Stimulated activated naive CD8-positive, alpha-beta T cell treated with anti-CD3 and anti-CD28 coated beads, Interleukin-15, amount 100 ng/mL, for 72 hours (primary cell): ENCODE data around the gene CRY2.

ENCODE experiments used
- ATAC-seq: fragments of 150-1000 bp; cut with Tn5 transposase; 2 replicates; pipeline ENCODE4 v1.10.0; 2021; ENCODE audit warnings: mild to moderate bottlenecking, moderate library complexity
- DNase-seq, 2 donors: peaks; one replicate each; pipeline ENCODE4 v3.0.0; 2021 to 2022
- H3K27ac Mint-ChIP-seq, 2 donors: one replicate each; pipeline ENCODE4 v1.8.0; 2022; ENCODE audit warnings: mild to moderate bottlenecking in 2 of 2, mixed read lengths in 2 of 2, moderate library complexity in 2 of 2
- H3K27me3 Mint-ChIP-seq: one replicate; pipeline ENCODE4 v1.8.0; 2022; ENCODE audit warnings: mixed read lengths
- H3K4me1 Mint-ChIP-seq: one replicate; pipeline ENCODE4 v1.8.0; 2022; ENCODE audit warnings: mild to moderate bottlenecking, mixed read lengths
- H3K4me3 Mint-ChIP-seq, 2 donors: one replicate each; pipeline ENCODE4 v1.8.0; 2022; ENCODE audit warnings: mild to moderate bottlenecking in 2 of 2, mixed read lengths in 2 of 2, moderate library complexity in 1 of 2
- H3K9me3 Mint-ChIP-seq, 2 donors: one replicate each; pipeline ENCODE4 v1.8.0; 2022; ENCODE audit warnings: mixed read lengths in 2 of 2

Gene CRY2

DNA sequence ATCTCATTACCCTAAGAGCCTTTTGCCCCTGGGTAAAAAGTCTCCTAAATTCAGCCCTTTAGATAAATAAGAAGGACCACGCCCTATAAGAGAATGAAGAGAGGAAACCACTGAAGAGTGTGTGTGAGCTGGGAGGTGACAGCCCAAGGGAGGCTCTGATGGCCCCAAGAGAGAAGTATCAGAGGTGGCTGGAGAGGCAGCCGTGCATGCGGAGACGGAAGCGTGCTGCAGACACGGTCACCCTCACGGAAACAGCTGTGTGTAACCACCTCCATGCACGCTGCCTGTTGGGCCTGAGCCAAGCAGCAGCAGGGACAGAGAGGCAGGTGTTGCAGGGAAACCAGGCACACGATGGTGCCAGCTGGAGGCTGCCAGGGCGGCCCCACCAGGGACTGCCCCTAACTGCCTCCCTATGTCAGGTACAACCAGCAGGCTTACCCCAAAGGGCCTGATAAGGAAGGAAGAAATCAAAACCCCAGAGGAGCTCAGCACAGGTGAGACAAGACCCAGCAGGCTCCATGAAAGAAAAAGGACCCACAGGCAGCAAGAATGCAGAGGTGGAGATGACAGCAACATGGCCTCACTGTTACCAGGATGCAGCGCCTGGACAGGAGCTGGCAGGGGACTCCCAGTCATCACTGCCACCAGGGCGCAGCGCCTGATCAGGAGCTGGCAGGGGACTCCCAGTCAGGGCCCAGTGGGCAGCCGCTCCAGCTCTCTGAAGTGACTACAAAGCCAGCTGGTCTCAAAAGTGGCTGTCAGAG, 82.9 kb downstream of the CRY2 start:
- Mint-ChIP-seq H3K9me3 (no peaks in the 10 kb centered on the region), H3K4me3 (peak overlapping the region in 1 of 2 donors; percentile 52), H3K27me3 (no peaks in the 10 kb centered on the region), H3K27ac (peak overlapping the region; percentile 37 to 92), H3K4me1 (peaks cover 43% of the 10 kb centered on the region)
- ATAC-seq (peak; percentile 65), DNase-seq (no peak)

- peak overlapping the region; percentile 22 to 92 for H3K27ac Mint-ChIP-seq
- ATAC-seq, result no peak
- H3K9me3 Mint-ChIP-seq, result no peaks in the 10 kb centered on the region
- DNase-seq, result no peak
- H3K4me1 Mint-ChIP-seq, result peaks cover 43% of the 10 kb centered on the region
- no peaks in the 10 kb centered on the region for H3K27me3 Mint-ChIP-seq
- no peak overlapping the region for H3K4me3 Mint-ChIP-seq
Observed at GRCh38 chr11:45930951-45931570, 83.8 kb downstream of the CRY2 start.

DNA sequence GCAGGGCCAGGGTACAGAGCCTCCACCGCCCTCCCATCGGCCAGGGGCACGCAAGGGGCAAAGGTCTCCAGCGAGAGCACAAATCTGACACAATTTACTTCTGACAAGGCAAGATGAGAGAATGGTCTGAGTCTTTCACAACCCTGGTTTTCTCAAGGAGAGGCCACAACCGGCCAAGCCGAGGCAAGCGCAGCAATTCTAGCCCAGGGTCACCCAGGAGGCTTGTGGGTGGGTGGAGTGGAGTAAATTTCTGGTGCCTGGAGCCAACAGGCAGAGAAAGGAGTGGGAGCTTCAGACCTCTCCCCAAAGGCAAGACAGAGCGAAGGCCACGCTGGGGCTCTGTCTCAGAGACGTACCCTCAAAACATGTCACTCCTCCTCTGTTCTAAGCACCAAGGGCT, 84.5 kb downstream of the CRY2 start:
- Mint-ChIP-seq H3K4me1 (peaks cover 41% of the 10 kb centered on the region), H3K27ac (peak overlapping the region in 1 of 2 donors; percentile 92), H3K4me3 (no peak overlapping the region), H3K9me3 (no peaks in the 10 kb centered on the region), H3K27me3 (no peaks in the 10 kb centered on the region)
- ATAC-seq (no peak), DNase-seq (no peak)

DNA sequence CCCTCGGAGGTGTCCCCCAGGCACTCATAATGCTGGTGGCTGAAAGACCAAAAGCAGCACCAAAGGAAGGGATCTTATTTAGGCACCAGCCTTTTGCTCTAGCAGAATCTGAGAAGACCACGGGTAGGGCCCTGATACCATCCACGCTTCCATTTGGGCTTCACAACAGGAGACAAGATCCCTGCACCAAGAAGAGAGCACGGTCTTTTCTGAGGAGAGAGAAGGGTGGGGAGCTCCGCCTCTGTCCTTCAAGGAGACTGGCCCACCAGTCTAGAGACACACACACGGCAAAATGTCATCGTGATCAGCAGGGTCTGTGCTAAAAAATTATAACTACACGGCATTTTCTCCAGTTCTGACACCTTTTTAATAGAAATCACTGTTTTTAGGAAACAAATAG, 84.9 kb downstream of the CRY2 start:
- Mint-ChIP-seq H3K27me3 (no peaks in the 10 kb centered on the region), H3K4me3 (no peak overlapping the region), H3K27ac (peak overlapping the region in 1 of 2 donors; percentile 34), H3K9me3 (no peaks in the 10 kb centered on the region), H3K4me1 (peaks cover 36% of the 10 kb centered on the region)
- ATAC-seq (no peak), DNase-seq (no peak)
